Liver (tissue), 3 donors: ENCODE results near the gene FANK1.

ENCODE experiments used
- RAD21 ChIP-seq, 2 donors: IDR thresholded peaks; 2 replicates each; pipeline ENCODE4 v1.6.1; 2016; ENCODE audit warnings: antibody characterized with exemption in 2 of 2, mild to moderate bottlenecking in 2 of 2
- REST ChIP-seq: IDR thresholded peaks from 2 replicates; pipeline ENCODE4 v1.6.1; 2016; ENCODE audit warnings: antibody characterized with exemption, mild to moderate bottlenecking
- SP1 ChIP-seq: IDR thresholded peaks from 2 replicates; pipeline ENCODE4 v1.6.1; 2018; ENCODE audit warnings: antibody characterized with exemption, mild to moderate bottlenecking
- YY1 ChIP-seq: IDR thresholded peaks from 2 replicates; pipeline ENCODE4 v1.6.1; 2016; ENCODE audit warnings: antibody characterized with exemption, mild to moderate bottlenecking
- TF ChIP-seq, protein P1 (sequence below): fragments of 150-350 bp; IDR thresholded peaks from 2 replicates; pipeline ENCODE4 v1.5.1; 2017; ENCODE audit warnings: improper control_type of control experiment, low read depth, low read length; ENCODE audit not compliant: missing input control
- donor health status: healthy.
- donor health status: healthy.

DNA sequence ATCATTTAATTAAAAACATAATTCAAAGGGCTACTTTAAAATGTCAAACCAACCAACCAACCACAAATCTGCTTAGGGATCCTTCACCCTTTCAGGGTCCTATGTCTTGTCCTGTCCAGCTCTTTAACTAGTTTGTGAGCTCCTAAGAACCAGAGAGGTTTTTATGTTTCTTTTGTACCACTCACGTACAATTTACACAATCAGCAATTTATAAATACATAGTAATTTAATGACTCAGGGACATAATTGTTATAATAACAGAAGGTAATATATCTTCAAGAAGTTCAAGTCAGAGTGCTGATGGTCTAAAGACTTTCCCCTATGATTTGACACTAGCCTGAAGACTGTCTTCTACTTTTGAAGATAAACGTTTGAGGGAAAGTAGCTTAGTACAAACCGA is 31.2 kb upstream of the FANK1 start:
- TF ChIP-seq, protein P1, sequence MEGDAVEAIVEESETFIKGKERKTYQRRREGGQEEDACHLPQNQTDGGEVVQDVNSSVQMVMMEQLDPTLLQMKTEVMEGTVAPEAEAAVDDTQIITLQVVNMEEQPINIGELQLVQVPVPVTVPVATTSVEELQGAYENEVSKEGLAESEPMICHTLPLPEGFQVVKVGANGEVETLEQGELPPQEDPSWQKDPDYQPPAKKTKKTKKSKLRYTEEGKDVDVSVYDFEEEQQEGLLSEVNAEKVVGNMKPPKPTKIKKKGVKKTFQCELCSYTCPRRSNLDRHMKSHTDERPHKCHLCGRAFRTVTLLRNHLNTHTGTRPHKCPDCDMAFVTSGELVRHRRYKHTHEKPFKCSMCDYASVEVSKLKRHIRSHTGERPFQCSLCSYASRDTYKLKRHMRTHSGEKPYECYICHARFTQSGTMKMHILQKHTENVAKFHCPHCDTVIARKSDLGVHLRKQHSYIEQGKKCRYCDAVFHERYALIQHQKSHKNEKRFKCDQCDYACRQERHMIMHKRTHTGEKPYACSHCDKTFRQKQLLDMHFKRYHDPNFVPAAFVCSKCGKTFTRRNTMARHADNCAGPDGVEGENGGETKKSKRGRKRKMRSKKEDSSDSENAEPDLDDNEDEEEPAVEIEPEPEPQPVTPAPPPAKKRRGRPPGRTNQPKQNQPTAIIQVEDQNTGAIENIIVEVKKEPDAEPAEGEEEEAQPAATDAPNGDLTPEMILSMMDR, result no peak
- TF ChIP-seq YY1, result no peak
- TF ChIP-seq RAD21 (IDR thresholded peaks at IDR 0.05), result no peak
- no peak for TF ChIP-seq SP1
- no peak for TF ChIP-seq REST
